Measurements from ENCODE around the gene COL4A3. TPM values are rescaled to one million over a fixed set of nuclear protein-coding genes. Genes with fewer than 3 reads are reported as not detected.
A peak's percentile ranks its signal among the peaks of the same experiment; 100 is the strongest.
"Not testable (repeated sequence)": the region's sequence is repeated elsewhere in the genome, so short reads cannot be mapped to it uniquely, and the experiment has no call there.

The COL4A3 gene
- total RNA-seq, 2 donors from 2014 or later: 29.6 to 36.7 TPM

DNA sequence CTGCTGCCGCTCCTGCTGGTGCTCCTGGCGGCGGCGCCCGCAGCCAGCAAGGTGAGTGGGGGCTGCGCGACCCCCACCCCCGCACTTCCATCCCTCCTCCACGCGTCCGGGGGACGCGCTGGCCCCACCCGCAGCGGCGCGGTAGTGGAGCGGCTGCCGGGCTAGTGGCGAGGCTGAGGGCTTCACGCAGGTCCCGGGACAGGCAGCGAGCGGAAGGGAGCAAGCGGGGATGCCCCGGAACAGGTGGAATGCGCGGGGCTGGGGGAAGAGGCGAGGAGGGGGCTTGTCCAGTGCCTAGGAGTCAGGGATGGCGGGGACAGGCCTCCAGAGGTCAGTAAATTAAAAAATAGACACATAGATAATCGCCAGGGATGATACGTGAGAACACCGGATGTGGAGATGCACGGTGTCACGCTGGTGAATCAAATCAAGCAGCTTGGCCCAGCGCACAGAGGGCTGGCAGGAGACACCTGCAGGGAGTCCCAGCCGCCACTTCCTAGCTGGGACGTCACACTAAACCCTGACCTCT lies 403 bp downstream of the COL4A3 start:
- peak overlapping the region; percentile 93 for H3K4me3 ChIP-seq
- peak overlapping the region; percentile 85 to 92 for H3K27ac ChIP-seq
- TF ChIP-seq, protein P1, sequence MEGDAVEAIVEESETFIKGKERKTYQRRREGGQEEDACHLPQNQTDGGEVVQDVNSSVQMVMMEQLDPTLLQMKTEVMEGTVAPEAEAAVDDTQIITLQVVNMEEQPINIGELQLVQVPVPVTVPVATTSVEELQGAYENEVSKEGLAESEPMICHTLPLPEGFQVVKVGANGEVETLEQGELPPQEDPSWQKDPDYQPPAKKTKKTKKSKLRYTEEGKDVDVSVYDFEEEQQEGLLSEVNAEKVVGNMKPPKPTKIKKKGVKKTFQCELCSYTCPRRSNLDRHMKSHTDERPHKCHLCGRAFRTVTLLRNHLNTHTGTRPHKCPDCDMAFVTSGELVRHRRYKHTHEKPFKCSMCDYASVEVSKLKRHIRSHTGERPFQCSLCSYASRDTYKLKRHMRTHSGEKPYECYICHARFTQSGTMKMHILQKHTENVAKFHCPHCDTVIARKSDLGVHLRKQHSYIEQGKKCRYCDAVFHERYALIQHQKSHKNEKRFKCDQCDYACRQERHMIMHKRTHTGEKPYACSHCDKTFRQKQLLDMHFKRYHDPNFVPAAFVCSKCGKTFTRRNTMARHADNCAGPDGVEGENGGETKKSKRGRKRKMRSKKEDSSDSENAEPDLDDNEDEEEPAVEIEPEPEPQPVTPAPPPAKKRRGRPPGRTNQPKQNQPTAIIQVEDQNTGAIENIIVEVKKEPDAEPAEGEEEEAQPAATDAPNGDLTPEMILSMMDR (IDR thresholded peaks at IDR 0.05): no peak
- ATAC-seq (ENCODE audit: insufficient number of reproducible peaks, low FRiP score, low read depth) (peak; percentile 16), DNase-seq (ENCODE audit: low spot score) (no peak)
- H3K36me3 ChIP-seq: no peaks in the 10 kb centered on the region
- H3K9me3 ChIP-seq: no peaks in the 10 kb centered on the region
- H3K27me3 ChIP-seq (replicated peaks; ENCODE audit: insufficient read depth): no peaks in the 10 kb centered on the region
- peaks cover 5 to 6% of the 10 kb centered on the region in 2 donors for H3K4me1 ChIP-seq (ENCODE audit: control insufficient read depth in 1 of 2, low read depth in 2 of 2)

DNA sequence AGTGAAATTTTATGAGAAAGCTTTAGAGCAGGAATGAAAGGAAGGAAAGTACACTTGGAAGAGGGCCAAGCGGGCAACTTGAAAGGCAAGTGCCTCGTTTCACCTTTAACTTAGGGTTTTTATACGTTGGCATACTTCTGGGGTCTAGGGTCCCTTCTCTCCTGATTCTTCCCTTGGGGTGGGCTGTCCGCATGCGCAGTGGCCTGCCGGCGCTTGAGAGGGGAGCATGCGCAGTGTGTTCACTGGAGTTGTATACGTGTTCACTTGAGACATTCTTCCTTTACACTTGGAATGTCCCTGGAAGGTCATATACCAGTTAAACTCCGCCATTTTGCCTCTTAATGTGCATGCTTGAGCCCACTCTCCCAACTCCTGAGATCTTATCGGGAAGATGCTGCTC lies 7.4 kb downstream of the COL4A3 start:
- not testable (repeated sequence) for H3K27ac ChIP-seq; H3K4me3 ChIP-seq; ATAC-seq (ENCODE audit: insufficient number of reproducible peaks, low FRiP score, low read depth); H3K27me3 ChIP-seq (replicated peaks; ENCODE audit: insufficient read depth); DNase-seq (ENCODE audit: low spot score); H3K36me3 ChIP-seq; H3K9me3 ChIP-seq; H3K4me1 ChIP-seq (ENCODE audit: control insufficient read depth in 1 of 2, low read depth in 2 of 2)

DNA sequence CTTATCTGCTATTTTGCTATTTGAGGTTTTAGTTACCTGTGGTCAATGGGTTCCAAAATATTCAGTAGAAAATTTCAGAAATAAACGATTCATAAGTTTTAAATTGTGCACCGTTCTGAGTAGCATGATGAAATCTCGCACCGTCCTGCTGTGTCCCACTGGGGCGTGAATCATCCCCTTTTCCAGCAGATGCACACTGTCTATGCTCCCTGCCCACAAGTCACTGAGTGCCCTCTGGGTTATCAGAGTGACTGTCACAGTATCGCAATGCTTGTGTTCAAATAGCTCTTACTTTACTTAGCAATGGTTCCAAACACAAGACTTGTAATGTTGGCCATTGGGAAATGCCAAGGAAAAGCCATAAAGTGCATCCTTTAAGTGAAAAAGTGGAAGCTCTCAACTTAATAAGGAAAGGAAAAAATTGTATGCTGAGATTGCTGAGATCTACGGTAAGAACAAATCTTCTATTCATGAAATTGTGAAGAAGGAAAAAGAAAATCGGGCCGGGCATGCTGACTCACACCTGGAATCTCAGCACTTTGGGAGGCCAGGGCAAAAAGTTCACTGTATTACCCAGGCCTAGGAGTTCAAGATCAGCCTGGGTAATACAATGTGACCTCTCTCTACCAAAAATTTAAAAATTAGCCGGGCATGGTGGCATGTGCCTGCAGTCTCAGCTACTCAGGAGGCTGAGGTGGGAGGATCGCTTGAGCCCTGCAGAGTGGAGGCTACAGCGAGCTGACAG lies 13.3 kb downstream of the COL4A3 start:
- TF ChIP-seq, protein P1 (IDR thresholded peaks at IDR 0.05): no peak
- Histone ChIP-seq H3K27ac (peak overlapping the region; percentile 65 to 82), H3K9me3 (no peaks in the 10 kb centered on the region), H3K4me1 (ENCODE audit: control insufficient read depth in 1 of 2, low read depth in 2 of 2) (peaks cover 6 to 8% of the 10 kb centered on the region in 2 donors), H3K4me3 (no peak overlapping the region), H3K36me3 (no peaks in the 10 kb centered on the region), H3K27me3 (replicated peaks; ENCODE audit: insufficient read depth) (no peaks in the 10 kb centered on the region)
- ATAC-seq (ENCODE audit: insufficient number of reproducible peaks, low FRiP score, low read depth) (no peak), DNase-seq (ENCODE audit: low spot score) (no peak)

DNA sequence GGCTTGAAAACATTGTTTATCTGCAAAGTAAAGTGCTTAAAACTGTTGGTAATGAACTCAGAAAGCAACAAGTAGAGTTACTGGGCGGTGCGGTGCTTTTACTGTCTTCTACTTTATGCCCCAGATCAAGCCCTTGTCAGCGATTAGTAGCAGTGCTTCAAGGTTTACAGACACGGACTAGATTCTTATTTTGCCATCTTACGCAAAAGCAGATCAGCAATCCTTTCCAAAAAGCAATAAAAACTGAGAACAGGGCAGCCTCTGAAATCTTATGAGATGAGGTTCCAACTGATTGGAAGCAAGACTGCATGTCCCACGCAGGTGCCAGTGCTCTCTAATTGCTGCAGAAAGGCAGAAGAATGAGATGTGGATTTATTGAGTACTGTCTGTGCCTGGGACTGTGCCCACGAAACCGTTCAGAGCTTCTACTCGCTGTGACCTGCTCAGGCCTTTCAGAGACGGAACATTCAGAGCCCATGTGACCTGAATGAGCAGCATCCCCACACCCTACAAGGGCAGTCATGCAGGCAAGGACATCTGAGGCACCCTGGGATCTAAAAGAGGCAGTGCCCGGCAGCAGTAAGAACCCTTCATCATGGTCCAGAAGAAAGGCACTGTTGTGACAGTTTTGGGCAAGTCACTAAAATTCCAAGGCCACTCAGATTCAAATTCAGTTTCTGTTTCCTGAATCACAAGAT lies 15.7 kb downstream of the COL4A3 start:
- peak; percentile 52 for ATAC-seq (ENCODE audit: insufficient number of reproducible peaks, low FRiP score, low read depth)
- H3K27ac ChIP-seq: peak overlapping the region; percentile 36 to 69
- peaks cover 6 to 8% of the 10 kb centered on the region in 2 donors for H3K4me1 ChIP-seq (ENCODE audit: control insufficient read depth in 1 of 2, low read depth in 2 of 2)

DNA sequence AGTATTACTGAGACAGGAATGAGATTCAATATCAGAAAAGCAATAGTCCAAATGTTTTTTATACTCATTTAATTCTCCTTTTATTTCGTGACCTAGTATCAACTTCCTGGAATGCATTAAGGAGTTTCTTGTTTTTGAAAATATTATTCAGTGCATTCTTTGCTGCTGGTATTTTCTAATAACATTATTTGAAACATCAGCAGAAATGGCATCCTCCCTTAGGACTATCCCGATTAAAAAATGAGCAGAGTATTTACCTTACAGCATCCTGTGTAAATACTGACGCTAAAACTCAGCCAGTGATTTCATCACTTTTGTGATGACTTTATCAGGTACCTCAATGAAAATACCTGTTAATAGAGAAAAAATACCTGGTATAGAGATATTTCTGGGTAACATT lies 16.3 kb downstream of the COL4A3 start:
- H3K4me3 ChIP-seq: peak overlapping the region; percentile 17
- TF ChIP-seq, protein P1 (IDR thresholded peaks at IDR 0.05): no peak
- no peaks in the 10 kb centered on the region for H3K9me3 ChIP-seq
- DNase-seq (ENCODE audit: low spot score): no peak
- H3K27ac ChIP-seq: peak overlapping the region; percentile 36 to 69
- no peak for ATAC-seq (ENCODE audit: insufficient number of reproducible peaks, low FRiP score, low read depth)
- no peaks in the 10 kb centered on the region for H3K27me3 ChIP-seq (replicated peaks; ENCODE audit: insufficient read depth)
- H3K4me1 ChIP-seq (ENCODE audit: control insufficient read depth in 1 of 2, low read depth in 2 of 2): peaks cover 6 to 11% of the 10 kb centered on the region in 2 donors
- no peaks in the 10 kb centered on the region for H3K36me3 ChIP-seq

More for the DNA sequence above, 15.7 kb downstream of the COL4A3 start:
- peak overlapping the region; percentile 17 for H3K4me3 ChIP-seq
- TF ChIP-seq, protein P1 (IDR thresholded peaks at IDR 0.05): no peak
- no peaks in the 10 kb centered on the region for H3K9me3 ChIP-seq
- no peak for DNase-seq (ENCODE audit: low spot score)
- no peaks in the 10 kb centered on the region for H3K36me3 ChIP-seq
- no peaks in the 10 kb centered on the region for H3K27me3 ChIP-seq (replicated peaks; ENCODE audit: insufficient read depth)

All from thoracic aorta (tissue), 2 donors.